ENCODE measurements around the gene ISYNA1. TPM values are rescaled to one million over a fixed set of nuclear protein-coding genes. Genes with fewer than 3 reads are reported as not detected.

The ISYNA1 gene
- total and polyA plus RNA-seq, 2 donors (not counting 3 experiments of a cell fraction or from before 2014, with no cell fraction given) = 69.0 to 70.2 TPM

DNA sequence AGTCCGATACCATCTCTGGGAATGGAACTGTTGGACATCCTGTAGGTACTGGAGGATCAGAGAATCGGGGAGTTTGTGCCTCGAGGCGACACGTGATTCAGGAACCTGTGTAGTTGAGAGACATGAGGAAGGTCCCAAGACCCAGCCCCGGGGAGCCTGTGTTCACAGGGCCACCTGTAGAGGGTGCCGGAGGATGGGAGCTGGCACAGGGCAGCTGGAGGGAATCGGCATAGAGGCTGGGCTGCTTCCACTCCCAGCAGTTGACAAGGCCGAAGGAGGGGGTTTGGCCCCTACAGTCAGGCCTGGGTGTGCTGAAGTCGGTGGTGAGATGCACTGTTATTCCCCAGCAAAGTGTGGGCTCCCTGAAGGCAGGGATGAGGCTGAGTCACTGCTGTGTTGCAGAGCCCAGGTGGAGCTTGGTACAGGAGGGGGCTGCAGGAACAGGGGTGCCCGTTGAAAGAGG lies 2.5 kb upstream of the ISYNA1 start:
- POLR2A ChIA-PET = no interaction called here

More for the DNA sequence above, 2.5 kb upstream of the ISYNA1 start:
- no peak overlapping the region for H3K9ac ChIP-seq (replicated peaks; ENCODE audit: extremely low read depth, insufficient read depth, low read length)
- peak; percentile 16 to 27 for TF ChIP-seq CTCF (IDR thresholded peaks at IDR 0.05; ENCODE audit: extremely low read depth in 1 of 2, insufficient read depth in 1 of 2, low read depth in 1 of 2, low read length in 2 of 2)
- TF ChIP-seq MYC (IDR thresholded peaks at IDR 0.05; ENCODE audit: low read depth, low read length) = no peak
- TF ChIP-seq JUN (IDR thresholded peaks at IDR 0.05; ENCODE audit: borderline replicate concordance, insufficient read depth, insufficient read length, low read depth) = no peak
- TF ChIP-seq POLR2AphosphoS5 (IDR thresholded peaks at IDR 0.05; ENCODE audit: insufficient read depth, low read depth, low read length) = no peak
- no peak overlapping the region for H3K4me2 ChIP-seq (ENCODE audit: insufficient read depth, low read length)
- FAIRE-seq (no peak), DNase-seq (ENCODE audit: low read depth, low spot score) (no peak)
- peaks cover 0 to 16% of the 10 kb centered on the region in 2 experiments for H3K36me3 ChIP-seq (ENCODE audit: control insufficient read depth in 2 of 2, extremely low read depth in 1 of 2, insufficient read depth in 2 of 2, low read length in 2 of 2)
- dilution Hi-C loops (cut with MboI; ENCODE audit: extremely low pct_ligation_motif_present, low sequenced_read_pairs) (no loop called here), intact Hi-C loops (cut with micrococcal nuclease) (no loop called here)
- no peaks in the 10 kb centered on the region for H3K79me2 ChIP-seq (ENCODE audit: control insufficient read depth, insufficient read depth, low read length)
- no TSS peak for BruUV-seq (replicated peaks)
- H3K9me1 ChIP-seq (replicated peaks; ENCODE audit: control insufficient read depth, extremely low read depth, insufficient read depth, low read length) = no peaks in the 10 kb centered on the region
- H3K27ac ChIP-seq (ENCODE audit: insufficient read depth, low read depth, low read length) = no peak overlapping the region
- no peaks in the 10 kb centered on the region for H4K20me1 ChIP-seq (replicated peaks; ENCODE audit: control insufficient read depth, extremely low read depth, insufficient read depth, low read length)
- no peaks in the 10 kb centered on the region for H3K27me3 ChIP-seq (ENCODE audit: control insufficient read depth in 2 of 2, insufficient read depth in 2 of 2, low read length in 2 of 2)
- H2AFZ ChIP-seq (ENCODE audit: low read depth, low read length) = no peak overlapping the region
- peaks cover 6% of the 10 kb centered on the region for H3K4me1 ChIP-seq (ENCODE audit: control insufficient read depth, extremely low read depth, insufficient read depth, low read length)
- CTCF ChIA-PET = interaction anchor here (0.5 to 3.7 kb wide), 9 partner anchors 9 to 543 kb away, joined by 3 to 23 read pairs (median 3); partner anchors contain the start of gene SSBP4
- H3K9me3 ChIP-seq (replicated peaks; ENCODE audit: control insufficient read depth, insufficient read depth, low read length) = no peaks in the 10 kb centered on the region
- no peak overlapping the region for H3K4me3 ChIP-seq (replicated peaks in 1 of 3; ENCODE audit: insufficient read depth in 1 of 3, low read depth in 1 of 3, low read length in 3 of 3)
